ENCODE measurements around the gene REXO4. TPM values are rescaled to one million over a fixed set of nuclear protein-coding genes. Genes with fewer than 3 reads are reported as not detected.
"Not testable (repeated sequence)": the region's sequence is repeated elsewhere in the genome, so short reads cannot be mapped to it uniquely, and the experiment has no call there.

Gene REXO4
- 12.1 and 13.3 TPM in 2 replicates for total RNA-seq

GRCh38 chr9:133417541-133418461 lies at the start of gene REXO4:
REXO4 (minus strand) TSS chr9:133418010; CDS start chr9:133417844, 166 bp downstream.
- peak; percentile 63 to 84 for DNase-seq (ENCODE audit: low read depth in 2 of 2)

- DNase-seq (ENCODE audit: low read depth in 2 of 2), result no peak
Measured at GRCh38 chr9:133467101-133467500, 49.3 kb upstream of the REXO4 start.

GRCh38 chr9:133465984-133466383 lies 48.2 kb upstream of the REXO4 start:
- DNase-seq (ENCODE audit: low read depth in 2 of 2), result no peak

- DNase-seq (ENCODE audit: low read depth in 2 of 2), result no peak
Measured at GRCh38 chr9:133464638-133465037, 46.8 kb upstream of the REXO4 start.

- no peak for DNase-seq (ENCODE audit: low read depth in 2 of 2)
Measured at GRCh38 chr9:133463864-133464615, 46.2 kb upstream of the REXO4 start.

GRCh38 chr9:133463234-133463863 lies 45.5 kb upstream of the REXO4 start:
- DNase-seq (ENCODE audit: low read depth in 2 of 2), result no peak

GRCh38 chr9:133461975-133462374 lies 44.2 kb upstream of the REXO4 start:
- DNase-seq (ENCODE audit: low read depth in 2 of 2), result no peak

- DNase-seq (ENCODE audit: low read depth in 2 of 2), result peak in 1 of 2 donors; percentile 32
Measured at GRCh38 chr9:133460405-133461175, 42.8 kb upstream of the REXO4 start.

GRCh38 chr9:133459476-133460404 lies 41.9 kb upstream of the REXO4 start, which contains the start of gene CACFD1:
CACFD1 (plus strand) TSS chr9:133459978; CDS start chr9:133460067, 89 bp downstream.
- peak; percentile 76 to 96 for DNase-seq (ENCODE audit: low read depth in 2 of 2)

GRCh38 chr9:133458643-133459312 lies 41.0 kb upstream of the REXO4 start:
- DNase-seq (ENCODE audit: low read depth in 2 of 2), result no peak

- DNase-seq (ENCODE audit: low read depth in 2 of 2), result no peak
Measured at GRCh38 chr9:133457748-133458147, 39.9 kb upstream of the REXO4 start.

GRCh38 chr9:133457233-133457632 lies 39.4 kb upstream of the REXO4 start:
- no peak for DNase-seq (ENCODE audit: low read depth in 2 of 2)

- DNase-seq (ENCODE audit: low read depth in 2 of 2), result no peak
Measured at GRCh38 chr9:133456409-133456808, 38.6 kb upstream of the REXO4 start.

- no peak for DNase-seq (ENCODE audit: low read depth in 2 of 2)
Measured at GRCh38 chr9:133455936-133456335, 38.1 kb upstream of the REXO4 start.

- DNase-seq (ENCODE audit: low read depth in 2 of 2), result no peak
Measured at GRCh38 chr9:133454943-133455673, 37.3 kb upstream of the REXO4 start.

GRCh38 chr9:133454325-133454724 lies 36.5 kb upstream of the REXO4 start:
- DNase-seq (ENCODE audit: low read depth in 2 of 2), result no peak

GRCh38 chr9:133453651-133454050 lies 35.8 kb upstream of the REXO4 start:
- DNase-seq (ENCODE audit: low read depth in 2 of 2), result no peak

- DNase-seq (ENCODE audit: low read depth in 2 of 2), result no peak
Measured at GRCh38 chr9:133452562-133452961, 34.8 kb upstream of the REXO4 start.

GRCh38 chr9:133451865-133452264 lies 34.1 kb upstream of the REXO4 start:
- DNase-seq (ENCODE audit: low read depth in 2 of 2), result not testable (repeated sequence)

Data from dermis microvascular lymphatic vessel endothelial cell (primary cell).